Measurements from ENCODE around the gene ACOT6.
"Not testable (repeated sequence)": the region's sequence is repeated elsewhere in the genome, so short reads cannot be mapped to it uniquely, and the experiment has no call there.

GRCh38 chr14:73659202-73659601 is 46.9 kb downstream of the ACOT6 start:
- TF ChIP-seq CTCF (IDR thresholded peaks at IDR 0.05); POLR2A (IDR thresholded peaks at IDR 0.05; ENCODE audit: low read depth); POLR2AphosphoS5 (IDR thresholded peaks at IDR 0.05): not testable (repeated sequence)
